T-helper 9 cell (primary cell): Measurements from ENCODE around the gene HEBP1.
A peak's percentile ranks its signal among the peaks of the same experiment; 100 is the strongest.

Experiments used
- DNase-seq: peaks from one replicate; pipeline ENCODE4 v3.0.0-alpha.2; 2020

The HEBP1 gene

GRCh38 chr12:13023811-13024530 lies 23.9 kb upstream of the HEBP1 start:
- no peak for DNase-seq

- no peak for DNase-seq
These were observed 22.8 kb upstream of the HEBP1 start for GRCh38 chr12:13022851-13023271.

- no peak for DNase-seq
These were observed 11.0 kb upstream of the HEBP1 start for GRCh38 chr12:13011098-13011497.

GRCh38 chr12:13008741-13009380 lies 8.8 kb upstream of the HEBP1 start:
- DNase-seq: no peak

GRCh38 chr12:13007496-13008233 lies 7.6 kb upstream of the HEBP1 start:
- no peak for DNase-seq

- DNase-seq: no peak
These were observed 5.6 kb upstream of the HEBP1 start for GRCh38 chr12:13005649-13006048.

GRCh38 chr12:13004986-13005385 lies 4.9 kb upstream of the HEBP1 start:
- no peak for DNase-seq

- no peak for DNase-seq
These were observed 4.3 kb upstream of the HEBP1 start for GRCh38 chr12:13004361-13004760.

- DNase-seq: no peak
These were observed 2.4 kb upstream of the HEBP1 start for GRCh38 chr12:13002301-13003097.

GRCh38 chr12:13001775-13002040 lies 1.6 kb upstream of the HEBP1 start:
- no peak for DNase-seq

GRCh38 chr12:13000925-13001774 lies 1.1 kb upstream of the HEBP1 start:
- peak; percentile 18 for DNase-seq

- peak; percentile 28 for DNase-seq
These were observed 505 bp upstream of the HEBP1 start for GRCh38 chr12:13000616-13000924.

GRCh38 chr12:12999271-12999958 lies 650 bp downstream of the HEBP1 start:
- DNase-seq: no peak

GRCh38 chr12:12998248-12998647 lies 1.8 kb downstream of the HEBP1 start:
- DNase-seq: no peak

- no peak for DNase-seq
These were observed 2.3 kb downstream of the HEBP1 start for GRCh38 chr12:12997734-12998133.

- no peak for DNase-seq
These were observed 2.9 kb downstream of the HEBP1 start for GRCh38 chr12:12997156-12997555.

- DNase-seq: no peak
These were observed 3.9 kb downstream of the HEBP1 start for GRCh38 chr12:12996209-12996608.

- no peak for DNase-seq
These were observed 5.0 kb downstream of the HEBP1 start for GRCh38 chr12:12995088-12995487.

GRCh38 chr12:12993367-12993766 lies 6.7 kb downstream of the HEBP1 start:
- no peak for DNase-seq

- no peak for DNase-seq
These were observed 7.5 kb downstream of the HEBP1 start for GRCh38 chr12:12992418-12993130.
